A549 (cell line): ENCODE measurements around the gene ITIH4.

Source experiments
- CTCF ChIP-seq: fragments of >200 bp; sonication (Bioruptor Twin); formaldehyde crosslinking; IDR thresholded peaks from 3 replicates; pipeline ENCODE4 v1.5.1; 2016
- GATA3 ChIP-seq: IDR thresholded peaks from 2 replicates; pipeline ENCODE4 v1.6.1; 2012; ENCODE audit warnings: borderline replicate concordance
- HMGXB4 ChIP-seq: fragments of 250-450 bp; sonication (Bioruptor Pico); IDR thresholded peaks from 2 replicates; pipeline ENCODE4 v1.5.0; 2021; ENCODE audit warnings: mild to moderate bottlenecking, moderate library complexity, borderline replicate concordance
- HOXB5 ChIP-seq: fragments of 250-450 bp; sonication (Bioruptor Pico); IDR thresholded peaks from 2 replicates; pipeline ENCODE4 v1.5.0; 2020; ENCODE audit warnings: mild to moderate bottlenecking, moderate library complexity
- KDM1A ChIP-seq: fragments of 200-600 bp; sonication (generic); IDR thresholded peaks from 2 replicates; pipeline ENCODE4 v1.6.1; 2016; ENCODE audit warnings: low read depth, mild to moderate bottlenecking
- POLR2A ChIP-seq: IDR thresholded peaks from 2 replicates; pipeline ENCODE4 v1.6.1; 2012; ENCODE audit warnings: mild to moderate bottlenecking, low read length
- POLR2AphosphoS2 ChIP-seq: conservative IDR thresholded peaks from 2 replicates; pipeline ENCODE4 v1.6.1; 2012; ENCODE audit warnings: low read length, improper control_type of control experiment, inconsistent platforms
- REST ChIP-seq: fragments of 200-600 bp; sonication (generic); IDR thresholded peaks from 2 replicates; pipeline ENCODE4 v1.6.1; 2016; ENCODE audit warnings: antibody characterized with exemption, mild to moderate bottlenecking, moderate library complexity
- ZFP36 ChIP-seq: fragments of 450-650 bp; IDR thresholded peaks from 2 replicates; pipeline ENCODE4 v1.6.1; 2014; ENCODE audit warnings: borderline replicate concordance; ENCODE audit not compliant: partially characterized antibody

GRCh38 chr3:52811452-52812011 is 18.9 kb downstream of the ITIH4 start:
- TF ChIP-seq CTCF: no peak
- no peak for TF ChIP-seq GATA3
- no peak for TF ChIP-seq KDM1A
- TF ChIP-seq REST: no peak
- TF ChIP-seq POLR2AphosphoS2: no peak
- TF ChIP-seq ZFP36: no peak
- TF ChIP-seq HOXB5 (CRISPR knock-in tag): no peak
- TF ChIP-seq HMGXB4 (CRISPR knock-in tag): no peak
- no peak for TF ChIP-seq POLR2A
